Thoracic aorta (tissue), 2 donors: ENCODE data around the gene C1QTNF2. TPM values are rescaled to one million over a fixed set of nuclear protein-coding genes. Genes with fewer than 3 reads are reported as not detected.
A peak's percentile ranks its signal among the peaks of the same experiment; 100 is the strongest.

Experiments
- ATAC-seq: fragments of 150-250 bp; one replicate; pipeline ENCODE4 v1.8.0; 2017; ENCODE audit warnings: low read depth; ENCODE audit not compliant: insufficient number of reproducible peaks, low FRiP score
- DNase-seq: peaks from one replicate; pipeline ENCODE4 v3.0.0-alpha.2; 2020; ENCODE audit warnings: low spot score
- H3K27ac ChIP-seq, 2 donors: fragments of 200-600 bp; sonication (generic); 1 replicate in 1 of 2; 2 replicates in 1 of 2; pipeline ENCODE4 v1.5.1; 2016; ENCODE audit warnings: mild to moderate bottlenecking in 2 of 2, moderate library complexity in 2 of 2
- H3K27me3 ChIP-seq: fragments of 200-600 bp; sonication (generic); replicated peaks from 2 replicates; pipeline ENCODE4 v1.6.0; 2016; ENCODE audit warnings: mild to moderate bottlenecking; ENCODE audit not compliant: insufficient read depth
- H3K36me3 ChIP-seq: fragments of 200-600 bp; sonication (generic); one replicate; pipeline ENCODE4 v1.5.1; 2016
- H3K4me1 ChIP-seq, 2 donors: fragments of 200-600 bp; sonication (generic); 1 replicate in 1 of 2; 2 replicates in 1 of 2; pipeline versions ENCODE4 v1.5.1 to v1.6.0; 2016; ENCODE audit warnings: low read depth in 2 of 2, mild to moderate bottlenecking in 1 of 2; ENCODE audit not compliant: control insufficient read depth in 1 of 2
- H3K4me3 ChIP-seq: fragments of 200-600 bp; sonication (generic); 2 replicates; pipeline ENCODE4 v1.5.1; 2016; ENCODE audit warnings: mild to moderate bottlenecking
- H3K9me3 ChIP-seq: fragments of 200-600 bp; sonication (generic); 2 replicates; pipeline ENCODE4 v1.5.1; 2016
- CTCF ChIP-seq: fragments of 200-600 bp; sonication (generic); IDR thresholded peaks from one replicate; pipeline ENCODE4 v1.5.1; 2019; ENCODE audit warnings: antibody characterized with exemption
- total RNA-seq, 2 donors: library from RNA; depleted of rRNA; stranded (reverse); fragments of >200 nt; gene quantifications; one replicate each; pipeline versions ENCODE4 v1.1.0 to v1.2.3, GENCODE V29; 2016

Gene C1QTNF2
- total RNA-seq, 2 donors from 2014 or later: 8.3 to 13.8 TPM

- ATAC-seq (no peak), DNase-seq (no peak)
- Histone ChIP-seq H3K36me3 (no peaks in the 10 kb centered on the region), H3K27me3 (no peaks in the 10 kb centered on the region), H3K9me3 (no peaks in the 10 kb centered on the region), H3K4me1 (peaks cover 16 to 59% of the 10 kb centered on the region in 2 donors), H3K27ac (no peak overlapping the region), H3K4me3 (no peak overlapping the region)
- no peak for TF ChIP-seq CTCF
Observed at GRCh38 chr5:160367261-160367660, 3.2 kb downstream of the C1QTNF2 start.

GRCh38 chr5:160366230-160366629 is 4.2 kb downstream of the C1QTNF2 start:
- H3K9me3 ChIP-seq: no peaks in the 10 kb centered on the region
- H3K27me3 ChIP-seq: no peaks in the 10 kb centered on the region
- no peaks in the 10 kb centered on the region for H3K36me3 ChIP-seq
- no peak overlapping the region for H3K27ac ChIP-seq
- no peak for TF ChIP-seq CTCF
- H3K4me1 ChIP-seq: peaks cover 16 to 70% of the 10 kb centered on the region in 2 donors
- DNase-seq (no peak), ATAC-seq (no peak)
- H3K4me3 ChIP-seq: no peak overlapping the region

GRCh38 chr5:160363660-160364395 is 6.6 kb downstream of the C1QTNF2 start:
- peak overlapping the region; percentile 33 to 40 for H3K27ac ChIP-seq

GRCh38 chr5:160363211-160363610 is 7.2 kb downstream of the C1QTNF2 start:
- Histone ChIP-seq H3K27ac (peak overlapping the region; percentile 33 to 40), H3K9me3 (no peaks in the 10 kb centered on the region), H3K36me3 (no peaks in the 10 kb centered on the region), H3K27me3 (no peaks in the 10 kb centered on the region), H3K4me3 (no peak overlapping the region), H3K4me1 (peaks cover 19 to 82% of the 10 kb centered on the region in 2 donors)
- ATAC-seq: no peak
- TF ChIP-seq CTCF: no peak
- no peak for DNase-seq

More at GRCh38 chr5:160363660-160364395, 6.6 kb downstream of the C1QTNF2 start:
- peaks cover 17 to 82% of the 10 kb centered on the region in 2 donors for H3K4me1 ChIP-seq
- no peak for DNase-seq
- TF ChIP-seq CTCF: no peak
- H3K4me3 ChIP-seq: no peak overlapping the region
- H3K27me3 ChIP-seq: no peaks in the 10 kb centered on the region
- H3K36me3 ChIP-seq: no peaks in the 10 kb centered on the region
- no peak for ATAC-seq
- no peaks in the 10 kb centered on the region for H3K9me3 ChIP-seq

- H3K36me3 ChIP-seq: no peaks in the 10 kb centered on the region
- H3K4me1 ChIP-seq: peaks cover 29 to 82% of the 10 kb centered on the region in 2 donors
- no peak overlapping the region for H3K4me3 ChIP-seq
- TF ChIP-seq CTCF: no peak
- ATAC-seq (no peak), DNase-seq (no peak)
- H3K27me3 ChIP-seq: no peaks in the 10 kb centered on the region
- no peaks in the 10 kb centered on the region for H3K9me3 ChIP-seq
- peak overlapping the region in 1 of 2 donors; percentile 40 for H3K27ac ChIP-seq
Observed at GRCh38 chr5:160361624-160362228, 8.7 kb downstream of the C1QTNF2 start.
